WTC11 (cell line): Measurements from ENCODE around the gene ZNF423. TPM values are rescaled to one million over a fixed set of nuclear protein-coding genes. Genes with fewer than 3 reads are reported as not detected.

Experiments used
- ATAC-seq: fragments of 200-7000 bp; cut with Tn5 transposase; 2 replicates; pipeline ENCODE4 v1.10.0; 2021; ENCODE audit warnings: mild to moderate bottlenecking, moderate library complexity
- CTCF ChIA-PET: fragments of 300-600 bp; sonication (Branson Sonifier 250); formaldehyde crosslinking; loops from one replicate; lab custom pipeline; 2021; ENCODE audit warnings: antibody characterized with exemption; lab: Charles Lee
- POLR2A ChIA-PET: fragments of 350-600 bp; sonication (Branson Sonifier 250); formaldehyde crosslinking; loops from one replicate; lab custom pipeline; 2021; ENCODE audit warnings: antibody characterized with exemption; lab: Charles Lee
- DNase-seq: peaks from one replicate; pipeline ENCODE4 v3.0.0; 2021; ENCODE audit warnings: low spot score
- H3K27ac Mint-ChIP-seq: 2 replicates; pipeline ENCODE4 v1.8.0; 2021; ENCODE audit warnings: mixed read lengths
- H3K27me3 Mint-ChIP-seq: 2 replicates; pipeline ENCODE4 v1.8.0; 2021; ENCODE audit warnings: low read depth, mild to moderate bottlenecking, moderate library complexity, mixed read lengths
- H3K36me3 Mint-ChIP-seq: 2 replicates; pipeline ENCODE4 v1.8.0; 2021; ENCODE audit warnings: mixed read lengths
- H3K4me1 Mint-ChIP-seq: 2 replicates; pipeline ENCODE4 v1.8.0; 2022; ENCODE audit warnings: mixed read lengths
- H3K4me3 Mint-ChIP-seq: 2 replicates; pipeline ENCODE4 v1.8.0; 2021; ENCODE audit warnings: mild to moderate bottlenecking, moderate library complexity, mixed read lengths
- H3K9me3 Mint-ChIP-seq: 2 replicates; pipeline ENCODE4 v1.8.0; 2021; ENCODE audit warnings: mixed read lengths
- AR ChIP-seq: fragments of 250-450 bp; sonication (Bioruptor Pico); IDR thresholded peaks from 2 replicates; pipeline ENCODE4 v1.9.0; 2021; ENCODE audit warnings: mild to moderate bottlenecking
- ATF2 ChIP-seq: sonication (generic); formaldehyde crosslinking; IDR thresholded peaks from 2 replicates; pipeline ENCODE4 v1.8.1; 2022; ENCODE audit warnings: low read depth, missing genetic modification reagents, borderline replicate concordance
- ATF3 ChIP-seq: sonication (generic); formaldehyde crosslinking; conservative IDR thresholded peaks from 2 replicates; pipeline ENCODE4 v1.8.1; 2022; ENCODE audit warnings: mild to moderate bottlenecking, missing genetic modification reagents
- CBFB ChIP-seq: sonication (generic); formaldehyde crosslinking; IDR thresholded peaks from 2 replicates; pipeline ENCODE4 v1.8.1; 2022; ENCODE audit warnings: mild to moderate bottlenecking, low read depth, missing genetic modification reagents
- CREM ChIP-seq: sonication (generic); formaldehyde crosslinking; IDR thresholded peaks from 2 replicates; pipeline ENCODE4 v1.8.1; 2022; ENCODE audit warnings: mild to moderate bottlenecking, missing genetic modification reagents, moderate library complexity
- E2F5 ChIP-seq: sonication (generic); formaldehyde crosslinking; IDR thresholded peaks from 2 replicates; pipeline ENCODE4 v1.8.1; 2022; ENCODE audit warnings: mild to moderate bottlenecking, moderate library complexity, missing genetic modification reagents
- ESRRA ChIP-seq: sonication (generic); formaldehyde crosslinking; IDR thresholded peaks from 2 replicates; pipeline ENCODE4 v1.8.1; 2022; ENCODE audit warnings: mild to moderate bottlenecking, missing genetic modification reagents, borderline replicate concordance
- ETV6 ChIP-seq: sonication (generic); formaldehyde crosslinking; IDR thresholded peaks from 2 replicates; pipeline ENCODE4 v1.8.1; 2022; ENCODE audit warnings: mild to moderate bottlenecking, missing genetic modification reagents
- FOXP1 ChIP-seq: sonication (generic); formaldehyde crosslinking; IDR thresholded peaks from 2 replicates; pipeline ENCODE4 v1.8.0; 2022; ENCODE audit warnings: missing genetic modification reagents, mild to moderate bottlenecking, moderate library complexity, borderline replicate concordance
- GABPB1 ChIP-seq: sonication (generic); formaldehyde crosslinking; IDR thresholded peaks from 2 replicates; pipeline ENCODE4 v1.8.1; 2023; ENCODE audit warnings: mild to moderate bottlenecking, missing genetic modification reagents
- GRHL2 ChIP-seq: fragments of 250-450 bp; sonication (Bioruptor Pico); IDR thresholded peaks from 2 replicates; pipeline ENCODE4 v1.8.0; 2022; ENCODE audit warnings: mild to moderate bottlenecking, moderate library complexity; ENCODE audit not compliant: insufficient replicate concordance, severe bottlenecking
- NFATC4 ChIP-seq: fragments of 250-450 bp; sonication (Bioruptor Pico); IDR thresholded peaks from 2 replicates; pipeline ENCODE4 v1.9.0; 2021; ENCODE audit warnings: mild to moderate bottlenecking
- NR3C1 ChIP-seq: sonication (generic); formaldehyde crosslinking; conservative IDR thresholded peaks from 2 replicates; pipeline ENCODE4 v1.8.1; 2023; ENCODE audit warnings: low read depth, mild to moderate bottlenecking, missing genetic modification reagents
- RELA ChIP-seq: sonication (generic); formaldehyde crosslinking; IDR thresholded peaks from 2 replicates; pipeline ENCODE4 v1.8.1; 2022; ENCODE audit warnings: missing genetic modification reagents, mild to moderate bottlenecking, borderline replicate concordance
- SP1 ChIP-seq: sonication (generic); formaldehyde crosslinking; conservative IDR thresholded peaks from 2 replicates; pipeline ENCODE4 v1.8.1; 2022; ENCODE audit warnings: missing genetic modification reagents
- USF1 ChIP-seq: sonication (generic); formaldehyde crosslinking; IDR thresholded peaks from 2 replicates; pipeline ENCODE4 v1.8.0; 2022; ENCODE audit warnings: mild to moderate bottlenecking, missing genetic modification reagents
- ZNF396 ChIP-seq: fragments of 250-450 bp; sonication (Bioruptor Pico); IDR thresholded peaks from 2 replicates; pipeline ENCODE4 v1.8.0; 2021; ENCODE audit warnings: mild to moderate bottlenecking, moderate library complexity, borderline replicate concordance
- ZNF423 ChIP-seq: fragments of 250-450 bp; sonication (Bioruptor Pico); IDR thresholded peaks from 2 replicates; pipeline ENCODE4 v2.1.2; 2022; ENCODE audit warnings: mild to moderate bottlenecking, moderate library complexity
- total RNA-seq: library from RNA; stranded (reverse); gene quantifications from 3 replicates; pipeline ENCODE4 v1.2.3, GENCODE V29; 2021

ZNF423 gene
- total RNA-seq, 1 experiment from 2014 or later, result 38.8 TPM

GRCh38 chr16:49631187-49632041 is 224.5 kb downstream of the ZNF423 start (continued):
- TF ChIP-seq AR (no peak), CREM (CRISPR knock-in tag) (no peak)
- TF ChIP-seq, all 79 proteins: peak for 0

GRCh38 chr16:49630783-49631182 is 225.1 kb downstream of the ZNF423 start:
- Mint-ChIP-seq H3K9me3 (no peaks in the 10 kb centered on the region), H3K36me3 (peaks cover 5% of the 10 kb centered on the region), H3K27me3 (no peaks in the 10 kb centered on the region)
- DNase-seq, result no peak
- POLR2A ChIA-PET, result no interaction called here
- no peak for TF ChIP-seq CBFB (CRISPR knock-in tag)
- no peak for TF ChIP-seq GRHL2
- no peak for TF ChIP-seq SP1 (CRISPR knock-in tag)
- TF ChIP-seq FOXP1 (CRISPR knock-in tag), result no peak
- no peak for TF ChIP-seq NR3C1
- no peak for TF ChIP-seq ZNF396 (CRISPR knock-in tag)
- TF ChIP-seq RELA (CRISPR knock-in tag), result no peak
- TF ChIP-seq NFATC4 (CRISPR knock-in tag), result no peak
- no peak for TF ChIP-seq ZNF423
- TF ChIP-seq ATF2, result no peak
- TF ChIP-seq ETV6 (CRISPR knock-in tag), result no peak
- TF ChIP-seq ATF3 (CRISPR knock-in tag), result no peak
- TF ChIP-seq USF1, result no peak
- TF ChIP-seq GABPB1, result no peak
- TF ChIP-seq, all 79 proteins: peak for 0
- no peak overlapping the region for H3K4me3 Mint-ChIP-seq
- peaks cover 6% of the 10 kb centered on the region for H3K4me1 Mint-ChIP-seq
- no peak overlapping the region for H3K27ac Mint-ChIP-seq
- CTCF ChIA-PET, result no interaction called here
- no peak for ATAC-seq

GRCh38 chr16:49629851-49630250 is 226.1 kb downstream of the ZNF423 start:
- no peak for DNase-seq
- Mint-ChIP-seq H3K27ac (no peak overlapping the region), H3K9me3 (no peaks in the 10 kb centered on the region), H3K4me3 (no peak overlapping the region), H3K36me3 (peaks cover 2% of the 10 kb centered on the region), H3K27me3 (no peaks in the 10 kb centered on the region), H3K4me1 (peaks cover 6% of the 10 kb centered on the region)
- no peak for ATAC-seq
- ChIA-PET CTCF (no interaction called here), POLR2A (no interaction called here)
- TF ChIP-seq E2F5 (CRISPR knock-in tag) (no peak), GABPB1 (no peak), ZNF423 (no peak), ESRRA (CRISPR knock-in tag) (no peak)
